ENCODE measurements around the gene CUL3.

GRCh38 chr2:224442071-224442967 lies 142.8 kb downstream of the CUL3 start:
- TF ChIP-seq, protein P1, sequence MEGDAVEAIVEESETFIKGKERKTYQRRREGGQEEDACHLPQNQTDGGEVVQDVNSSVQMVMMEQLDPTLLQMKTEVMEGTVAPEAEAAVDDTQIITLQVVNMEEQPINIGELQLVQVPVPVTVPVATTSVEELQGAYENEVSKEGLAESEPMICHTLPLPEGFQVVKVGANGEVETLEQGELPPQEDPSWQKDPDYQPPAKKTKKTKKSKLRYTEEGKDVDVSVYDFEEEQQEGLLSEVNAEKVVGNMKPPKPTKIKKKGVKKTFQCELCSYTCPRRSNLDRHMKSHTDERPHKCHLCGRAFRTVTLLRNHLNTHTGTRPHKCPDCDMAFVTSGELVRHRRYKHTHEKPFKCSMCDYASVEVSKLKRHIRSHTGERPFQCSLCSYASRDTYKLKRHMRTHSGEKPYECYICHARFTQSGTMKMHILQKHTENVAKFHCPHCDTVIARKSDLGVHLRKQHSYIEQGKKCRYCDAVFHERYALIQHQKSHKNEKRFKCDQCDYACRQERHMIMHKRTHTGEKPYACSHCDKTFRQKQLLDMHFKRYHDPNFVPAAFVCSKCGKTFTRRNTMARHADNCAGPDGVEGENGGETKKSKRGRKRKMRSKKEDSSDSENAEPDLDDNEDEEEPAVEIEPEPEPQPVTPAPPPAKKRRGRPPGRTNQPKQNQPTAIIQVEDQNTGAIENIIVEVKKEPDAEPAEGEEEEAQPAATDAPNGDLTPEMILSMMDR (IDR thresholded peaks at IDR 0.05) = no peak
- no peak for TF ChIP-seq POLR2A (IDR thresholded peaks at IDR 0.05)

All from body of pancreas (tissue), 4 donors.